H9 (cell line): ENCODE data around the gene ORM2. TPM values are rescaled to one million over a fixed set of nuclear protein-coding genes. Genes with fewer than 3 reads are reported as not detected.

ENCODE experiments used
- DNase-seq: peaks from one replicate; pipeline ENCODE4 v3.0.0-alpha.2; 2017
- H2AFZ ChIP-seq: one replicate; pipeline ENCODE4 v1.6.1; 2013; ENCODE audit warnings: mild to moderate bottlenecking, low read length, control low read depth, moderate library complexity
- H2AK5ac ChIP-seq: 2 replicates; pipeline ENCODE4 v1.6.1; 2013; ENCODE audit warnings: low read length, control low read depth, mixed read lengths; ENCODE audit not compliant: insufficient read length
- H2BK120ac ChIP-seq: one replicate; pipeline ENCODE4 v1.6.1; 2013; ENCODE audit warnings: low read depth, mild to moderate bottlenecking, low read length, control low read depth, inconsistent platforms; ENCODE audit not compliant: poor library complexity, severe bottlenecking
- H2BK12ac ChIP-seq: 2 replicates; pipeline ENCODE4 v1.6.1; 2013; ENCODE audit warnings: low read length, control low read depth, mixed read lengths, low read depth; ENCODE audit not compliant: insufficient read length
- H2BK15ac ChIP-seq: 2 replicates; pipeline ENCODE4 v1.6.1; 2013; ENCODE audit warnings: low read depth, low read length, control low read depth
- H2BK20ac ChIP-seq: one replicate; pipeline ENCODE4 v1.6.1; 2013; ENCODE audit warnings: low read depth, mild to moderate bottlenecking, low read length, control low read depth, inconsistent platforms; ENCODE audit not compliant: poor library complexity, severe bottlenecking
- H2BK5ac ChIP-seq: 2 replicates; pipeline ENCODE4 v1.6.1; 2013; ENCODE audit warnings: low read length, control low read depth, mixed read lengths; ENCODE audit not compliant: insufficient read length
- H3K14ac ChIP-seq: 2 replicates; pipeline ENCODE4 v1.6.1; 2013; ENCODE audit warnings: low read length, control low read depth; ENCODE audit not compliant: insufficient read depth
- H3K18ac ChIP-seq: 2 replicates; pipeline ENCODE4 v1.6.1; 2013; ENCODE audit warnings: low read depth, mild to moderate bottlenecking, mixed read lengths, low read length, control low read depth; ENCODE audit not compliant: insufficient read length
- H3K23ac ChIP-seq: 2 replicates; pipeline ENCODE4 v1.6.1; 2013; ENCODE audit warnings: low read length, control low read depth, mixed read lengths, low read depth; ENCODE audit not compliant: insufficient read length
- H3K23me2 ChIP-seq: 2 replicates; pipeline ENCODE4 v1.6.1; 2013; ENCODE audit warnings: low read depth, mild to moderate bottlenecking, mixed read lengths, low read length, control low read depth; ENCODE audit not compliant: insufficient read length, poor library complexity, severe bottlenecking
- H3K27ac ChIP-seq: 2 replicates; pipeline ENCODE4 v1.5.1; 2013; ENCODE audit warnings: low read length, control low read depth, mixed read lengths, low read depth; ENCODE audit not compliant: insufficient read length
- H3K27me3 ChIP-seq: 2 replicates; pipeline ENCODE4 v1.6.1; 2013; ENCODE audit warnings: low read length, control low read depth, inconsistent platforms; ENCODE audit not compliant: insufficient read depth
- H3K4ac ChIP-seq: 2 replicates; pipeline ENCODE4 v1.6.1; 2013; ENCODE audit warnings: low read depth, mild to moderate bottlenecking, control low read depth, inconsistent platforms, low read length, moderate library complexity
- H3K4me1 ChIP-seq: 2 replicates; pipeline ENCODE4 v1.6.1; 2013; ENCODE audit warnings: low read length, control low read depth, inconsistent platforms; ENCODE audit not compliant: insufficient read depth
- H3K4me2 ChIP-seq: 2 replicates; pipeline ENCODE4 v1.6.1; 2013; ENCODE audit warnings: low read length, control low read depth, mixed read lengths; ENCODE audit not compliant: insufficient read length, insufficient read depth
- H3K56ac ChIP-seq: 2 replicates; pipeline ENCODE4 v1.6.1; 2013; ENCODE audit warnings: low read depth, mild to moderate bottlenecking, mixed read lengths, low read length, control low read depth; ENCODE audit not compliant: insufficient read length
- H3K79me1 ChIP-seq: 2 replicates; pipeline ENCODE4 v1.6.1; 2013; ENCODE audit warnings: low read depth, mild to moderate bottlenecking, moderate library complexity, low read length, control low read depth, inconsistent platforms; ENCODE audit not compliant: insufficient read depth, poor library complexity, severe bottlenecking
- H3K79me2 ChIP-seq: 2 replicates; pipeline ENCODE4 v1.6.1; 2013; ENCODE audit warnings: low read length, control low read depth, inconsistent platforms; ENCODE audit not compliant: insufficient read depth
- H3K9ac ChIP-seq: 2 replicates; pipeline ENCODE4 v1.6.1; 2013; ENCODE audit warnings: low read length, control low read depth, mixed read lengths; ENCODE audit not compliant: insufficient read length; ENCODE audit errors: extremely low read depth
- H3K9me3 ChIP-seq: one replicate; pipeline ENCODE4 v1.6.1; 2013; ENCODE audit warnings: low read depth, low read length, inconsistent platforms; ENCODE audit not compliant: control insufficient read depth
- H3T11ph ChIP-seq: one replicate; pipeline ENCODE4 v1.6.1; 2013; ENCODE audit warnings: mild to moderate bottlenecking, low read length, control low read depth, inconsistent platforms
- H4K20me1 ChIP-seq: one replicate; pipeline ENCODE4 v1.6.1; 2013; ENCODE audit not compliant: control insufficient read depth, insufficient read length, insufficient read depth
- H4K5ac ChIP-seq: 2 replicates; pipeline ENCODE4 v1.6.1; 2013; ENCODE audit warnings: low read depth, mild to moderate bottlenecking, mixed read lengths, low read length, control low read depth; ENCODE audit not compliant: insufficient read length
- H4K8ac ChIP-seq: replicated peaks from 2 replicates; pipeline ENCODE4 v1.6.1; 2013; ENCODE audit warnings: low read length, control low read depth, mixed read lengths, low read depth; ENCODE audit not compliant: insufficient read length
- H4K91ac ChIP-seq: 2 replicates; pipeline ENCODE4 v1.6.1; 2013; ENCODE audit warnings: low read depth, mild to moderate bottlenecking, moderate library complexity, mixed read lengths, low read length, control low read depth; ENCODE audit not compliant: insufficient read length
- H3K27ac Mint-ChIP-seq, 3 experiments: 2 replicates in 2 of 3; 3 replicates in 1 of 3; pipeline ENCODE4 v1.8.0; 2020 to 2021; ENCODE audit warnings: mixed read lengths in 3 of 3, mild to moderate bottlenecking in 1 of 3, moderate library complexity in 1 of 3
- H3K27me3 Mint-ChIP-seq: 2 replicates; pipeline ENCODE4 v1.8.0; 2021; ENCODE audit warnings: low read depth, mild to moderate bottlenecking, moderate library complexity, mixed read lengths
- H3K36me3 Mint-ChIP-seq, 3 experiments: 2 replicates in 2 of 3; 3 replicates in 1 of 3; pipeline ENCODE4 v1.8.0; 2020 to 2021; ENCODE audit warnings: low read depth in 3 of 3, mixed read lengths in 3 of 3; ENCODE audit not compliant: insufficient read depth in 1 of 3
- H3K4me1 Mint-ChIP-seq, 2 experiments: 2 replicates each; pipeline ENCODE4 v1.8.0; 2020; ENCODE audit warnings: mixed read lengths in 2 of 2
- H3K4me3 Mint-ChIP-seq, 2 experiments: 2 replicates in 1 of 2; 3 replicates in 1 of 2; pipeline ENCODE4 v1.8.0; 2020 to 2021; ENCODE audit warnings: mild to moderate bottlenecking in 2 of 2, mixed read lengths in 2 of 2, moderate library complexity in 1 of 2
- H3K9me3 Mint-ChIP-seq, 2 experiments: 2 replicates in 1 of 2; 3 replicates in 1 of 2; pipeline ENCODE4 v1.8.0; 2020; ENCODE audit warnings: mild to moderate bottlenecking in 2 of 2, mixed read lengths in 2 of 2, moderate library complexity in 1 of 2
- WGBS: extraction: QIAGEN DNeasy Blood & Tissue Kit; methylation state at CpG from one replicate; pipeline ENCODE4 v1.1.7; 2013; ENCODE audit warnings: missing lambda C conversion rate, low lambda C conversion rate, mixed read lengths; ENCODE audit not compliant: insufficient read length; ENCODE audit errors: extremely low coverage; 5-methylcytosine and 5-hydroxymethylcytosine counted together
- total RNA-seq: library from RNA; stranded (reverse); gene quantifications from 2 replicates; pipeline ENCODE4 v1.2.1, GENCODE V29; 2021
- TF ChIP-seq, protein P1 (sequence below): fragments of 200-600 bp; sonication (generic); conservative IDR thresholded peaks from 3 replicates; pipeline ENCODE4 v1.8.0; 2021; ENCODE audit warnings: antibody characterized with exemption, mild to moderate bottlenecking

Gene ORM2
- total RNA-seq, 1 experiment from 2014 or later, result 1.2 TPM

DNA sequence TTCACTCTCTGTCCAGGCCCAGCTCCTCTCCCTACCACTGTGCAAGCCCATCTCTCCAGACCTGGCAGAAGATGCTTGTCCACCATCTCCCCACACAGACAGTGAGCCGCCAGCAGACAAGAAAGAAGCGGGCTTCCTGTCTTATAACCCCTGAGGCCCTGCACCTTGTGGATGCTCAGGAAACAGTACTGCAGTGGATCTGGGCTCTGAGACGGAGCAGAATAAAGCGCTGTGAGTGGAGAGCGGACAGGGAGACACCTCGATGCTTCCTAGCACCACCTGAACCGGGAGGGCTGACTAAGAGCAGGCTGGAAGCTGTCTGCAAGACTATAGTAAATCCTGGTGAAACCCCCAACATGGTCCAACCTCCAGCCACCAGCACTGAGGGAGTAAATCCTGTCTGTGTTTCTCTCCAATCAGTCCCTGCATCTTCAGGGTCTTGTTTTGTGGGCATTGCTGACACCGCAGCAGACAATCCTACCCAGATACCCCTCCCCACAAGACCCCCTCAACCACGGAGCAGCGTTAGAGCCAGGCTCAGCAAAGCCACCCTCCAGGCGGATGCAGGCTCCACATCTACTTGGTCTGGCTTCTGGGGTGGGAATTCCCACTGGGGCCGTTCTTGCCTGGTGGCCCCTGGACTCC is 18.7 kb downstream of the ORM2 start:
- peak overlapping the region; percentile 16; the same call in 1 of the 2 replicates for H3K14ac ChIP-seq
- no peak overlapping the region for H3K27ac ChIP-seq
- no peak overlapping the region for H3K23ac ChIP-seq
- H4K91ac ChIP-seq, result peak overlapping the region; percentile 48
- no peak overlapping the region for H4K8ac ChIP-seq
- DNase-seq, result no peak
- H2BK12ac ChIP-seq, result no peak overlapping the region
- H2AFZ ChIP-seq, result no peak overlapping the region
- H3K18ac ChIP-seq, result peak overlapping the region; percentile 51
- no peaks in the 10 kb centered on the region for H3K27me3 ChIP-seq
- no peak overlapping the region for H3K9ac ChIP-seq
- H2AK5ac ChIP-seq, result no peak overlapping the region
- TF ChIP-seq, protein P1, sequence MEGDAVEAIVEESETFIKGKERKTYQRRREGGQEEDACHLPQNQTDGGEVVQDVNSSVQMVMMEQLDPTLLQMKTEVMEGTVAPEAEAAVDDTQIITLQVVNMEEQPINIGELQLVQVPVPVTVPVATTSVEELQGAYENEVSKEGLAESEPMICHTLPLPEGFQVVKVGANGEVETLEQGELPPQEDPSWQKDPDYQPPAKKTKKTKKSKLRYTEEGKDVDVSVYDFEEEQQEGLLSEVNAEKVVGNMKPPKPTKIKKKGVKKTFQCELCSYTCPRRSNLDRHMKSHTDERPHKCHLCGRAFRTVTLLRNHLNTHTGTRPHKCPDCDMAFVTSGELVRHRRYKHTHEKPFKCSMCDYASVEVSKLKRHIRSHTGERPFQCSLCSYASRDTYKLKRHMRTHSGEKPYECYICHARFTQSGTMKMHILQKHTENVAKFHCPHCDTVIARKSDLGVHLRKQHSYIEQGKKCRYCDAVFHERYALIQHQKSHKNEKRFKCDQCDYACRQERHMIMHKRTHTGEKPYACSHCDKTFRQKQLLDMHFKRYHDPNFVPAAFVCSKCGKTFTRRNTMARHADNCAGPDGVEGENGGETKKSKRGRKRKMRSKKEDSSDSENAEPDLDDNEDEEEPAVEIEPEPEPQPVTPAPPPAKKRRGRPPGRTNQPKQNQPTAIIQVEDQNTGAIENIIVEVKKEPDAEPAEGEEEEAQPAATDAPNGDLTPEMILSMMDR, result no peak
- no peak overlapping the region for H3T11ph ChIP-seq
- Mint-ChIP-seq H3K9me3 (no peaks in the 10 kb centered on the region), H3K4me1 (peaks cover 14 to 20% of the 10 kb centered on the region in 2 experiments), H3K4me3 (no peak overlapping the region), H3K36me3 (peaks cover 42 to 79% (median 64%) of the 10 kb centered on the region in 3 experiments; a peak in 6 of 7 replicates), H3K27me3 (no peaks in the 10 kb centered on the region; the same call in 1 of the 2 replicates), H3K27ac (peak overlapping the region; percentile 54 to 98 (median 94); a peak in 4 of 7 replicates)
- H3K4me2 ChIP-seq, result no peak overlapping the region
- H4K20me1 ChIP-seq, result no peaks in the 10 kb centered on the region
- H3K9me3 ChIP-seq, result no peaks in the 10 kb centered on the region
- no peak overlapping the region for H2BK20ac ChIP-seq
- H3K79me1 ChIP-seq, result no peaks in the 10 kb centered on the region
- WGBS, result no CpG with 5 or more reads among the region's 12 CpGs
- H2BK120ac ChIP-seq, result no peak overlapping the region
- no peak overlapping the region for H3K56ac ChIP-seq
- no peak overlapping the region for H4K5ac ChIP-seq
- no peaks in the 10 kb centered on the region for H3K23me2 ChIP-seq
- H2BK15ac ChIP-seq, result no peak overlapping the region
- no peak overlapping the region for H2BK5ac ChIP-seq
- peaks cover 4% of the 10 kb centered on the region for H3K4me1 ChIP-seq
- H3K4ac ChIP-seq, result no peak overlapping the region
- no peaks in the 10 kb centered on the region for H3K79me2 ChIP-seq
